K562 (cell line): ENCODE measurements around the gene BOD1L2. TPM values are rescaled to one million over a fixed set of nuclear protein-coding genes. Genes with fewer than 3 reads are reported as not detected.

Source experiments
- ELF1 ChIP-seq: fragments of 200-800 bp; sonication (Bioruptor generic); IDR thresholded peaks from 2 replicates; pipeline ENCODE4 v1.6.1; 2016; ENCODE audit warnings: missing genetic modification characterization, missing compliant biosample characterization
- FOXA3 ChIP-seq, 2 experiments: fragments of 450-650 bp in 1 of 2; sonication (generic) in 1 of 2; formaldehyde crosslinking; IDR thresholded peaks in 1 of 2; conservative IDR thresholded peaks in 1 of 2; 2 replicates each; pipeline versions ENCODE4 v1.4.0 to v1.8.0; 2020 to 2022; ENCODE audit warnings: mild to moderate bottlenecking in 2 of 2, missing genetic modification reagents in 1 of 2
- GABPB1 ChIP-seq: sonication (generic); formaldehyde crosslinking; IDR thresholded peaks from 2 replicates; pipeline ENCODE4 v1.8.0; 2022; ENCODE audit warnings: mild to moderate bottlenecking, missing genetic modification reagents
- L3MBTL2 ChIP-seq: fragments of 450-650 bp; IDR thresholded peaks from 2 replicates; pipeline ENCODE4 v1.6.1; 2016; ENCODE audit warnings: mild to moderate bottlenecking, moderate library complexity
- POLR2H ChIP-seq: IDR thresholded peaks from 2 replicates; pipeline ENCODE4 v1.6.1; 2016; ENCODE audit warnings: missing genetic modification characterization, low read depth, mild to moderate bottlenecking, control low read depth, missing compliant biosample characterization, moderate library complexity
- RBM14 ChIP-seq: fragments of 200-400 bp; formaldehyde crosslinking; IDR thresholded peaks from 2 replicates; pipeline ENCODE4 v1.6.1; 2018; ENCODE audit warnings: low read depth, mild to moderate bottlenecking, low read length, moderate library complexity, borderline replicate concordance; ENCODE audit not compliant: insufficient read depth
- SRSF1 ChIP-seq: fragments of 200-400 bp; formaldehyde crosslinking; IDR thresholded peaks from 2 replicates; pipeline ENCODE4 v1.6.1; 2017; ENCODE audit warnings: mild to moderate bottlenecking, low read depth, low read length, moderate library complexity
- TEAD4 ChIP-seq, 2 experiments: sonication (generic) in 1 of 2; formaldehyde crosslinking in 1 of 2; IDR thresholded peaks; 2 replicates each; pipeline versions ENCODE4 v1.6.1 to v1.8.0; 2012 to 2022; ENCODE audit warnings: borderline replicate concordance in 1 of 2, inconsistent platforms in 1 of 2, low read length in 1 of 2, mild to moderate bottlenecking in 1 of 2, missing genetic modification reagents in 1 of 2
- ZNF146 ChIP-seq: IDR thresholded peaks from one replicate; pipeline ENCODE4 v1.6.1; 2018; ENCODE audit warnings: missing compliant biosample characterization; ENCODE audit not compliant: unreplicated experiment
- ZNF165 ChIP-seq: fragments of 250-450 bp; sonication (Bioruptor Pico); IDR thresholded peaks from 2 replicates; pipeline ENCODE4 v1.4.0; 2020; ENCODE audit warnings: borderline replicate concordance
- ZNF57 ChIP-seq: fragments of 450-650 bp; formaldehyde crosslinking; IDR thresholded peaks from 2 replicates; pipeline ENCODE4 v1.4.0; 2020; ENCODE audit warnings: mild to moderate bottlenecking, moderate library complexity
- polyA plus RNA-seq, 8 experiments: library from polyadenylated mRNA; depleted of rRNA in 4 of 8; stranded (reverse) in 5 of 8; unstranded in 3 of 8; fragments of >200 nt; fragmentation: Nextera tagmentation in 2 of 8; fragmentation: Illumina TruSeq in 1 of 8; extraction: Ambion mirVana in 2 of 8; extraction: Trizol in 1 of 8; gene quantifications; 2 replicates each; pipeline versions ENCODE4 v1.2.1 to v1.2.3, GENCODE V29; 2011 to 2014; ENCODE audit warnings: inconsistent platforms in 1 of 8, missing spikeins in 1 of 8
- total RNA-seq, 7 experiments: library from RNA; depleted of rRNA in 6 of 7; stranded (reverse); fragments of >200 nt in 6 of 7; fragmentation: Illumina TruSeq in 2 of 7; extraction: Trizol in 2 of 7; gene quantifications; 2 replicates each; pipeline versions ENCODE4 v1.2.1 to v1.2.3, GENCODE V29; 2011 to 2021; ENCODE audit warnings: low replicate concordance in 1 of 7
- TF ChIP-seq, protein P1 (sequence below), 2 experiments: IDR thresholded peaks; 2 replicates each; pipeline ENCODE4 v1.6.1; 2012; ENCODE audit warnings: improper control_type of control experiment in 2 of 2, low read depth in 2 of 2, low read length in 2 of 2, borderline replicate concordance in 1 of 2
- TF ChIP-seq, protein P2 (sequence below), 2 experiments: fragments of 450-650 bp; formaldehyde crosslinking in 1 of 2; IDR thresholded peaks; 2 replicates each; pipeline versions ENCODE4 v1.4.0 to v1.6.1; 2014 to 2020; ENCODE audit warnings: mild to moderate bottlenecking in 2 of 2, borderline replicate concordance in 1 of 2, low read depth in 1 of 2

Gene BOD1L2
- total and polyA plus RNA-seq, 9 of the 15 experiments (the other 6 are each of a cell fraction or from before 2014, with no cell fraction given) = 0.03 TPM; not detected in 8

DNA sequence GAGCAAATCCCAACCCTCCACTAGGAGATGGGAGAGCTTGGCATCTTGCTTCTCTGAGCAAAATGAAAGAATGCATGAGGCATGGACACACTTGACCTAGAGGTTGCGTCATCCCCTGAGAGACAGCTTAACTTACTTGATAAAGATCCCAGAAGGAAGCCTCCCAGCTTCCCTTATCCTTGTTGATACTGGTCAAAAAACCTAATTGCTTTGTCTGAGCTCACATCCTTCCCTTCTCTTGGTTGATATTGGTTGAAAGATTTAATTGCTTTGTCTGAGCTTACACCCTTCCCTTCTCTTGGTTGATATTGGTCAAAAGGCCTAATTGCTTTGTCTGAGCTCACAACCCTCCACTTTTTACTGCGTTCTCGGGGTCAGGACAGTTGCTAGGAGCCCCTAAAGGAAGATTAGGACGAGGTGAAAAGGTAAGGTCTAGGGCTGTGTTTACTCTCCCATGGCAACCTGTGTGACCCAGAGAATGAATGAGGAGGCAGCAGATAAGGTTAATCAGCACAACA is 12.2 kb upstream of the BOD1L2 start (continued):
- TF ChIP-seq ZNF146 (CRISPR knock-in tag) = no peak
- TF ChIP-seq POLR2H (tag) = no peak
- no peak for TF ChIP-seq GABPB1 (CRISPR knock-in tag)
- TF ChIP-seq ZNF57 (CRISPR knock-in tag) = no peak
- no peak for TF ChIP-seq ELF1
- no peak for TF ChIP-seq SRSF1
- TF ChIP-seq, protein P1, sequence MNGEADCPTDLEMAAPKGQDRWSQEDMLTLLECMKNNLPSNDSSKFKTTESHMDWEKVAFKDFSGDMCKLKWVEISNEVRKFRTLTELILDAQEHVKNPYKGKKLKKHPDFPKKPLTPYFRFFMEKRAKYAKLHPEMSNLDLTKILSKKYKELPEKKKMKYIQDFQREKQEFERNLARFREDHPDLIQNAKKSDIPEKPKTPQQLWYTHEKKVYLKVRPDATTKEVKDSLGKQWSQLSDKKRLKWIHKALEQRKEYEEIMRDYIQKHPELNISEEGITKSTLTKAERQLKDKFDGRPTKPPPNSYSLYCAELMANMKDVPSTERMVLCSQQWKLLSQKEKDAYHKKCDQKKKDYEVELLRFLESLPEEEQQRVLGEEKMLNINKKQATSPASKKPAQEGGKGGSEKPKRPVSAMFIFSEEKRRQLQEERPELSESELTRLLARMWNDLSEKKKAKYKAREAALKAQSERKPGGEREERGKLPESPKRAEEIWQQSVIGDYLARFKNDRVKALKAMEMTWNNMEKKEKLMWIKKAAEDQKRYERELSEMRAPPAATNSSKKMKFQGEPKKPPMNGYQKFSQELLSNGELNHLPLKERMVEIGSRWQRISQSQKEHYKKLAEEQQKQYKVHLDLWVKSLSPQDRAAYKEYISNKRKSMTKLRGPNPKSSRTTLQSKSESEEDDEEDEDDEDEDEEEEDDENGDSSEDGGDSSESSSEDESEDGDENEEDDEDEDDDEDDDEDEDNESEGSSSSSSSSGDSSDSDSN (IDR thresholded peaks at IDR 0.05; ENCODE audit: borderline replicate concordance in 1 of 2, low read depth in 2 of 2, low read length in 2 of 2) = no peak
- TF ChIP-seq ZNF165 (CRISPR knock-in tag) = no peak
- no peak; a peak in 1 of 4 replicates for TF ChIP-seq FOXA3 (CRISPR knock-in tag; conservative IDR thresholded peaks at IDR 0.05 in 1 of 2, IDR thresholded peaks at IDR 0.05 in 1 of 2)
- TF ChIP-seq TEAD4 (IDR thresholded peaks at IDR 0.05; ENCODE audit: low read length) = peak; percentile 22; the same call in 1 of the 2 replicates
- no peak for TF ChIP-seq TEAD4 (CRISPR knock-in tag; IDR thresholded peaks at IDR 0.05; ENCODE audit: borderline replicate concordance)
- TF ChIP-seq L3MBTL2 = peak; percentile 51
- TF ChIP-seq RBM14 = no peak
- TF ChIP-seq, protein P2, sequence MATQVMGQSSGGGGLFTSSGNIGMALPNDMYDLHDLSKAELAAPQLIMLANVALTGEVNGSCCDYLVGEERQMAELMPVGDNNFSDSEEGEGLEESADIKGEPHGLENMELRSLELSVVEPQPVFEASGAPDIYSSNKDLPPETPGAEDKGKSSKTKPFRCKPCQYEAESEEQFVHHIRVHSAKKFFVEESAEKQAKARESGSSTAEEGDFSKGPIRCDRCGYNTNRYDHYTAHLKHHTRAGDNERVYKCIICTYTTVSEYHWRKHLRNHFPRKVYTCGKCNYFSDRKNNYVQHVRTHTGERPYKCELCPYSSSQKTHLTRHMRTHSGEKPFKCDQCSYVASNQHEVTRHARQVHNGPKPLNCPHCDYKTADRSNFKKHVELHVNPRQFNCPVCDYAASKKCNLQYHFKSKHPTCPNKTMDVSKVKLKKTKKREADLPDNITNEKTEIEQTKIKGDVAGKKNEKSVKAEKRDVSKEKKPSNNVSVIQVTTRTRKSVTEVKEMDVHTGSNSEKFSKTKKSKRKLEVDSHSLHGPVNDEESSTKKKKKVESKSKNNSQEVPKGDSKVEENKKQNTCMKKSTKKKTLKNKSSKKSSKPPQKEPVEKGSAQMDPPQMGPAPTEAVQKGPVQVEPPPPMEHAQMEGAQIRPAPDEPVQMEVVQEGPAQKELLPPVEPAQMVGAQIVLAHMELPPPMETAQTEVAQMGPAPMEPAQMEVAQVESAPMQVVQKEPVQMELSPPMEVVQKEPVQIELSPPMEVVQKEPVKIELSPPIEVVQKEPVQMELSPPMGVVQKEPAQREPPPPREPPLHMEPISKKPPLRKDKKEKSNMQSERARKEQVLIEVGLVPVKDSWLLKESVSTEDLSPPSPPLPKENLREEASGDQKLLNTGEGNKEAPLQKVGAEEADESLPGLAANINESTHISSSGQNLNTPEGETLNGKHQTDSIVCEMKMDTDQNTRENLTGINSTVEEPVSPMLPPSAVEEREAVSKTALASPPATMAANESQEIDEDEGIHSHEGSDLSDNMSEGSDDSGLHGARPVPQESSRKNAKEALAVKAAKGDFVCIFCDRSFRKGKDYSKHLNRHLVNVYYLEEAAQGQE (IDR thresholded peaks at IDR 0.05; ENCODE audit: borderline replicate concordance) = no peak
- TF ChIP-seq, protein P2 (CRISPR knock-in tag; IDR thresholded peaks at IDR 0.05; ENCODE audit: low read depth) = no peak
